Naive B cell (primary cell): ENCODE data around the gene SIGLEC9. TPM values are rescaled to one million over a fixed set of nuclear protein-coding genes. Genes with fewer than 3 reads are reported as not detected.
"Not testable (repeated sequence)": the region's sequence is repeated elsewhere in the genome, so short reads cannot be mapped to it uniquely, and the experiment has no call there.

ENCODE experiments used
- ATAC-seq, 2 donors: fragments of 150-1000 bp; cut with Tn5 transposase; 2 replicates each; pipeline ENCODE4 v1.10.0; 2021; ENCODE audit warnings: low read depth in 2 of 2, mild to moderate bottlenecking in 2 of 2, moderate library complexity in 2 of 2
- DNase-seq: peaks from one replicate; pipeline ENCODE4 v3.0.0; 2022
- H3K27ac Mint-ChIP-seq, 6 donors: one replicate each; pipeline ENCODE4 v1.8.0; 2020 to 2022; ENCODE audit warnings: mild to moderate bottlenecking in 6 of 6, mixed read lengths in 6 of 6, moderate library complexity in 5 of 6, inconsistent platforms in 2 of 6
- H3K27me3 Mint-ChIP-seq, 3 donors: one replicate each; pipeline ENCODE4 v1.8.0; 2021 to 2022; ENCODE audit warnings: mixed read lengths in 3 of 3, mild to moderate bottlenecking in 1 of 3
- H3K36me3 Mint-ChIP-seq, 2 donors: one replicate each; pipeline ENCODE4 v1.8.0; 2020 to 2022; ENCODE audit warnings: mixed read lengths in 2 of 2, inconsistent platforms in 1 of 2, mild to moderate bottlenecking in 1 of 2
- H3K4me1 Mint-ChIP-seq, 3 donors: one replicate each; pipeline ENCODE4 v1.8.0; 2020 to 2022; ENCODE audit warnings: mixed read lengths in 3 of 3, inconsistent platforms in 1 of 3, mild to moderate bottlenecking in 1 of 3, moderate library complexity in 1 of 3
- H3K4me3 Mint-ChIP-seq, 8 donors: one replicate each; pipeline ENCODE4 v1.8.0; 2020 to 2022; ENCODE audit warnings: mild to moderate bottlenecking in 8 of 8, mixed read lengths in 8 of 8, moderate library complexity in 8 of 8, inconsistent platforms in 2 of 8
- H3K9me3 Mint-ChIP-seq, 7 donors: one replicate each; pipeline ENCODE4 v1.8.0; 2020 to 2022; ENCODE audit warnings: mixed read lengths in 7 of 7, mild to moderate bottlenecking in 5 of 7, inconsistent platforms in 2 of 7, moderate library complexity in 1 of 7
- polyA plus RNA-seq, 6 donors: library from polyadenylated mRNA; unstranded; fragments of 300-500 nt; fragmentation: Illumina TruSeq; gene quantifications; one replicate each; pipeline ENCODE4 v1.2.3, GENCODE V29; 2021; ENCODE audit warnings: low read depth in 6 of 6

The SIGLEC9 gene
- polyA plus RNA-seq, 6 donors from 2014 or later: 0.25 to 1.3 TPM; not detected in 4

DNA sequence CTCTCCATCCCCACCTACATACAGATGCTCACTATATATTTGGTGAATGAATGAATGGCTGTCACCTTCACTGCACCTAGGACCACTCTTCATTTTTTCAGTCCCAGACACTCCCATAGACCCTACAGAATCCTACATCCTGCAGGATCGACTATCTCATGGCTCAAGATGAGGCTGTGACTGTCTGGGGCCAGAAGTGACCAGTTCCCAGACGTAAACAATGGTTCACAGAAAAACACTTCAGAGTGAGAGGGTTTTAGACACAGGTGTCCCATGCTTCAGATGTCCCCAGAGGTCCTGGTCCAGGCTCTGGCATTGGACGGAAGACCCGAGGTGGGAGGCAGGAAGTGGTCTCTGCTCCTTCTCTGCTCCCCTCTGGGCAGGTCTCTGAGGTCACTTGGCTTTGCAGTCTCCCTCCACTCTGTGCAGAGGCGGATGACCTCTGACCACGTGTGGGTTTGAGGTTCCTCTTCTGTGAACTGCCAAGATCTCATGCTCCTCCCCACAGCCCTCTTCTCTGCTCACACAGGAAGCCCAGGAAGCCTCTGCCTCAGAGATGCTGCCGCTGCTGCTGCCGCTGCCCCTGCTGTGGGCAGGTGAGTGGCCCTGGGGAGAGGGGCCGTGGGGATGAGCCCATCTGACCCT is 42.3 kb downstream of the SIGLEC9 start:
- Mint-ChIP-seq H3K27ac (no peak overlapping the region), H3K9me3 (no peaks in the 10 kb centered on the region), H3K4me1 (peaks cover 0 to 4% (median 3%) of the 10 kb centered on the region in 3 donors), H3K36me3 (no peaks in the 10 kb centered on the region), H3K4me3 (no peak overlapping the region), H3K27me3 (peaks cover 27 to 43% (median 36%) of the 10 kb centered on the region in 3 donors)
- ATAC-seq (no peak), DNase-seq (no peak)

DNA sequence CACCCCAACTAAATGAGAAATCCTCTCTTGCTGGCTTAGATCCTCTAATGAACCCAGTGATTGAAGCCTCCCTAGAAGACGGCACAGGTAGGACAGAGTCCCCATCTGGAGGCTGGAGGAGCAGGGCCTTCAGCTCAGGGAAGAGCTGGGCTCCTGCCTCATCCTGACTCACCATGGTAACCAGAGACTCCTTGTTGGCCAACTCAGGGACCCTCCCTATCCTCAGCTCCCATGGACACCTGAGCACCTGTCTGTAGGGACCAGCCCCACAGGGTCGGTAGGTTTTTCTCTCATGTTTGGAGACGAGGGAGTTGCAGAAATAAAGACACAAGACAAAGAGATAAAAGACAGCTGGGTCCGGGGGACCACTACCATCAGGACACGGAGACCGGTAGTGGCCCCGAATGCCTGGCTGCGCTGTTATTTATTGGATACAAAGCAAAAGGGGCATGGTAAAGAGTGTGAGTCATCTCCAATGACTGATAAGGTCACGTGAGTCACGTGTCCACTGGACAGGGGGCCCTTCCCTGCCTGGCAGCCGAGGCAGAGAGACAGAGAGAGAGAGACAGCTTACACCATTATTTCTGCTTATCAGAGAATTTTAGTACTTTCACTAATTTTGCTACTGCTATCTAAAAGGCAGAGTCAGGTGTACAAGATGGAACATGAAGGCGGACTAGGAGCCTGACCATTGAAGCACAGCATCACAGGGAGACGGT is 44.0 kb downstream of the SIGLEC9 start:
- no peak for ATAC-seq
- H3K27me3 Mint-ChIP-seq: peaks cover 22 to 32% (median 28%) of the 10 kb centered on the region in 3 donors
- peaks cover 0 to 4% (median 3%) of the 10 kb centered on the region in 3 donors for H3K4me1 Mint-ChIP-seq
- H3K4me3 Mint-ChIP-seq: no peak overlapping the region
- H3K9me3 Mint-ChIP-seq: no peaks in the 10 kb centered on the region
- no peak for DNase-seq
- H3K36me3 Mint-ChIP-seq: no peaks in the 10 kb centered on the region
- H3K27ac Mint-ChIP-seq: no peak overlapping the region

DNA sequence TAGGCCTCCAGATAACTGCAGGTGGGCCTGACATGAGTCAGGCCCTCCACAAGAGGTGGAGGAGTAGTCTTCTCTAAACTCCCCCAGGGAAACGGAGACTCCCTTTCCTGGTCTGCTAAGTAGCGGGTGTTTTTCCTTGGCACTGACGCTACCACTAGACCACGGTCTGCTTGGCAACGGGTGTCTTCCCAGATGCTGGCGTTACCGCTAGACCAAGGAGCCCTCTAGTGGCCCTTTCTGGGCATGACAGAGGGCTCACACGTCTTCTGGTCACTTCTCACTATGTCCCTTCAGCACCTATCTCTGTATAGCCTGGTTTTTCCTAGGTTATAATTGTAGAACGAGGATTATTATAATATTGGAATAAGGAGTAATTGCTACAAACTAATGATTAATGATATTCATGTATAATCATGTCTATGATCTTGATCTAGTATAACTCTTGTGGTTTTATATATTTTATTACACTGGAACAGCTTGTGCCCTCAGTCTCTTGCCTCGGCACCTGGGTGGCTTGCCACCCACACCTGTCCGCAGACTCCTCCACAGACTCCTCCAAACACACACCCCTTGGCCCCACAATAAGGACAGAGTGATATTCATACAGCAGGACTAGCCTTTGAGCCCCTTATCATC is 44.7 kb downstream of the SIGLEC9 start:
- Mint-ChIP-seq H3K27ac (peak overlapping the region in 1 of 6 donors; percentile 24), H3K27me3 (peaks cover 22 to 28% (median 28%) of the 10 kb centered on the region in 3 donors)
- not testable (repeated sequence) for ATAC-seq, H3K4me1 Mint-ChIP-seq, H3K36me3 Mint-ChIP-seq, H3K9me3 Mint-ChIP-seq, H3K4me3 Mint-ChIP-seq
- DNase-seq: peak; percentile 21

DNA sequence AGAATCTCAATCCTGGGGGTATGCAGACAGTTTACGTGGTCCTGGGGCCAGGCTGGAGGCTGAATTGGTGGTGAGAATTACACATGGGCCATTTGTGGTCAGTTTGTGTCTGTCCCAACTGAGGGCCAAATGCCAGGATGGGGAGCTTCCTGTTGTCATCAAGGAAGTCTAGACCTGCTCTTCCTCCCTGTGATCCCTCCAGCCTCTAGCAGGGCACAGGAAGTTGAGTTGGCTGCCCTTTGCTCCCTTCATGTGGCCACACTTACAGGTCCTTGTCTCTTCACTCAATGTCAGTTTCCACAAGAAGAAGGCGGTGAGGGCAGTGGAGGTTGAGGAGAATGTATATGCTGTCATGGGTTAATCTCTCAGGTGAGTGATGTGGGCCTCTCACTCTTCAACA is 47.5 kb downstream of the SIGLEC9 start:
- Mint-ChIP-seq H3K4me3 (no peak overlapping the region), H3K4me1 (peaks cover 0 to 4% (median 0%) of the 10 kb centered on the region in 3 donors), H3K27me3 (peaks cover 13 to 19% (median 14%) of the 10 kb centered on the region in 3 donors), H3K36me3 (no peaks in the 10 kb centered on the region), H3K9me3 (no peaks in the 10 kb centered on the region), H3K27ac (no peak overlapping the region)
- no peak for ATAC-seq
- no peak for DNase-seq

DNA sequence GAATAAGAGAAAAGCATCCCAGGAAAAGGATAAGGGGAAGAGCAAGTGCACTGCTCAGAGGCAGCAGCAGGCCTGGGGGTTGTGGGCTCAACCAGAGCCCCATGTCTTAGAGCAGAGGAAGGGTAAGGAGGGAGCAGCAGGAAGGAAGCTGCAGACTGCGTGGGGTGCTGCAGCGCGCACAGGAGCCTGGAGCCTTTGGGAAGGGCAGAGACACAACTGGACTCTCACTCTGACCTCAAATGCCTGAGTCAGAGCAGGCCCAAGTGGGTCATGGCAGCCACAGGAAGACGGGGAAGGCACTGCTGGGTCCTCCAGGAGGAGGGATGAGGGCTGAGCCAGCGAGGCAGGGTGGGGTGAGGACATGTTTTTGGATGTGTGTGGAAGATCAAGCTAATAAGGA is 49.0 kb downstream of the SIGLEC9 start:
- Mint-ChIP-seq H3K27me3 (peaks cover 5 to 10% (median 5%) of the 10 kb centered on the region in 3 donors), H3K36me3 (no peaks in the 10 kb centered on the region), H3K4me1 (peaks cover 0 to under 1% (median 0%) of the 10 kb centered on the region in 3 donors), H3K4me3 (no peak overlapping the region), H3K9me3 (no peaks in the 10 kb centered on the region), H3K27ac (no peak overlapping the region)
- ATAC-seq (no peak), DNase-seq (no peak)

DNA sequence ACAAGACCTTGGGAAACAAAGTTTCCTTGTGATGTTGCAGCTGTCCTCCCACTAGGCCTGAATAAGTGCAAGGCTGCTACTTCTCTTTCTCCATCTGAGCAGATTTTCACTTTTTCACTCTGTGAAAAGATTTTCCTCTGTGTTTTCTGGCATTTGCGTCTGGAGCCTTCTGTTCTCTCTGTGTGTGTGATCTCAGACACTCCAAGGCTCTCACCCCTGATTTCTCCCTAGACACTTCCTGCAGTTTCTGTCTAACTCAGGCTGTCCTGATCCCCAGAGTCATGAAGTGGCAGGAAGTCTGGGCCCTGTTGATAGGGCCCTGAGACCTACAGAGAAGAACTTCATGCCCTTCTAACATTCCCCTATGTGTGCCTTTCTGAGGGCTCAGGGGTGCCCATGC is 54.5 kb downstream of the SIGLEC9 start:
- Mint-ChIP-seq H3K27me3 (peaks cover 9 to 18% (median 13%) of the 10 kb centered on the region in 3 donors), H3K36me3 (peaks cover 0 to 7% of the 10 kb centered on the region in 2 donors), H3K27ac (no peak overlapping the region), H3K4me3 (no peak overlapping the region), H3K4me1 (peaks cover 0 to 8% (median 5%) of the 10 kb centered on the region in 3 donors), H3K9me3 (peaks cover 0 to 5% (median 0%) of the 10 kb centered on the region in 7 donors)
- ATAC-seq: no peak
- no peak for DNase-seq

Other genes starting within 250 kb of the SIGLEC9 start
- under 1 TPM in 1 of 6 donors, not detected in 5; 0.56 TPM for gene KLK4, start 213.5 kb upstream of the SIGLEC9 start, polyA plus RNA-seq
- not detected for gene KLK5, start 171.9 kb upstream of the SIGLEC9 start, polyA plus RNA-seq
- gene KLK6, start 155.3 kb upstream of the SIGLEC9 start, polyA plus RNA-seq: not detected
- gene KLK7, start 141.0 kb upstream of the SIGLEC9 start, polyA plus RNA-seq: not detected
- not detected for gene KLK8, start 123.3 kb upstream of the SIGLEC9 start, polyA plus RNA-seq
- not detected for gene KLK10, start 105.2 kb upstream of the SIGLEC9 start, polyA plus RNA-seq
- not detected for gene KLK11, start 98.3 kb upstream of the SIGLEC9 start, polyA plus RNA-seq
- not detected for gene KLK12, start 89.9 kb upstream of the SIGLEC9 start, polyA plus RNA-seq
- gene KLK13, start 59.8 kb upstream of the SIGLEC9 start, polyA plus RNA-seq: not detected
- gene KLK14, start 42.0 kb upstream of the SIGLEC9 start, polyA plus RNA-seq: under 1 TPM in 1 of 6 donors, not detected in 5; 0.49 TPM
- gene CTU1, start 16.5 kb upstream of the SIGLEC9 start, polyA plus RNA-seq: 1 to 10 TPM; 1.8 to 5.6 (median 4.2) TPM
- under 1 TPM in 3 of 6 donors, not detected in 3; 0.22 to 0.32 (median 0.23) TPM for gene SIGLEC7, start 17.4 kb downstream of the SIGLEC9 start, polyA plus RNA-seq
- gene CD33, start 100.2 kb downstream of the SIGLEC9 start, polyA plus RNA-seq: 1 to 10 TPM in 1 of 6 donors, under 1 TPM in 3, not detected in 2; 0.60 to 3.6 (median 0.85) TPM
- gene SIGLECL1, start 126.2 kb downstream of the SIGLEC9 start, polyA plus RNA-seq: not detected
- gene IGLON5, start 186.7 kb downstream of the SIGLEC9 start, polyA plus RNA-seq: not detected
- gene VSIG10L, start 217.2 kb downstream of the SIGLEC9 start, polyA plus RNA-seq: 1 to 10 TPM in 2 of 6 donors, under 1 TPM in 3, not detected in 1; 0.40 to 1.3 (median 0.84) TPM
- gene ETFB, start 241.5 kb downstream of the SIGLEC9 start, polyA plus RNA-seq: 100 to 1,000 TPM in 3 of 6 donors, 10 to 100 TPM in 3; 72.7 to 167 (median 101) TPM
- gene CLDND2, start 244.1 kb downstream of the SIGLEC9 start, polyA plus RNA-seq: 1 to 10 TPM in 1 of 6 donors, under 1 TPM in 1, not detected in 4; 0.46 to 1.2 TPM
- gene NKG7, start 247.7 kb downstream of the SIGLEC9 start, polyA plus RNA-seq: 10 to 100 TPM in 1 of 6 donors, 1 to 10 TPM in 5; 4.3 to 12.6 (median 7.2) TPM